ENCODE results near the gene ESR1. TPM values are rescaled to one million over a fixed set of nuclear protein-coding genes. Genes with fewer than 3 reads are reported as not detected.
"Not testable (repeated sequence)": the region's sequence is repeated elsewhere in the genome, so short reads cannot be mapped to it uniquely, and the experiment has no call there.

Gene ESR1
- total RNA-seq, 1 experiment from 2014 or later: not detected

DNA sequence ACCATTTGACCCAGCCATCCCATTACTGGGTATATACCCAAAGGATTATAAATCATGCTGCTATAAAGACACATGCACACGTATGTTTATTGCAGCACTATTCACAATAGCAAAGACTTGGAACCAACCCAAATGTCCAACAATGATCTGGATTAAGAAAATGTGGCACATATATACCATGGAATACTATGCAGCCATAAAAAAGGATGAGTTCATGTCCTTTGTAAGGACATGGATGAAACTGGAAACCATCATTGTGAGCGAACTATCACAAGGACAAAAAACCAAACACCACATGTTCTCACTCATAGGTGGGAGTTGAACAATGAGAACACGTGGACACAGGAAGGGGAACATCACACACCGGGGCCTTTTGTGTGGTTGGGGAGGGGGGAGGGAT, 226.3 kb downstream of the ESR1 start:
- H3K27me3 ChIP-seq (ENCODE audit: insufficient read depth, low read length); H3K9me3 ChIP-seq (ENCODE audit: control insufficient read depth, low read depth, low read length); H3K18ac ChIP-seq (ENCODE audit: insufficient read length, low read depth, low read length); H3K9ac ChIP-seq (ENCODE audit: extremely low read depth, insufficient read length, low read length); H4K91ac ChIP-seq (ENCODE audit: insufficient read length, low read depth, low read length); H3K56ac ChIP-seq (ENCODE audit: insufficient read length, low read depth, low read length); H3T11ph ChIP-seq (ENCODE audit: low read length); H2BK5ac ChIP-seq (ENCODE audit: insufficient read length, low read length); H3K4me3 Mint-ChIP-seq; H2BK15ac ChIP-seq (ENCODE audit: low read depth, low read length); H3K23me2 ChIP-seq (ENCODE audit: insufficient read length, low read depth, low read length, poor library complexity, severe bottlenecking); H2AK5ac ChIP-seq (ENCODE audit: insufficient read length, low read length); H2AFZ ChIP-seq (ENCODE audit: low read length); H3K4me1 Mint-ChIP-seq; H3K27me3 Mint-ChIP-seq (ENCODE audit: low read depth); H4K20me1 ChIP-seq (ENCODE audit: control insufficient read depth, insufficient read depth, insufficient read length); H3K4me1 ChIP-seq (ENCODE audit: insufficient read depth, low read length); H2BK20ac ChIP-seq (ENCODE audit: low read depth, low read length, poor library complexity, severe bottlenecking); H3K14ac ChIP-seq (ENCODE audit: insufficient read depth, low read length); H4K5ac ChIP-seq (ENCODE audit: insufficient read length, low read depth, low read length); H3K79me2 ChIP-seq (ENCODE audit: insufficient read depth, low read length); H3K27ac ChIP-seq (ENCODE audit: insufficient read length, low read depth, low read length); H3K79me1 ChIP-seq (ENCODE audit: insufficient read depth, low read depth, low read length, poor library complexity, severe bottlenecking); H4K8ac ChIP-seq (replicated peaks; ENCODE audit: insufficient read length, low read depth, low read length); H3K36me3 Mint-ChIP-seq (ENCODE audit: insufficient read depth in 1 of 3, low read depth in 3 of 3); DNase-seq; H2BK12ac ChIP-seq (ENCODE audit: insufficient read length, low read depth, low read length); H3K4me2 ChIP-seq (ENCODE audit: insufficient read depth, insufficient read length, low read length); H2BK120ac ChIP-seq (ENCODE audit: low read depth, low read length, poor library complexity, severe bottlenecking); H3K23ac ChIP-seq (ENCODE audit: insufficient read length, low read depth, low read length); H3K4ac ChIP-seq (ENCODE audit: low read depth, low read length); H3K27ac Mint-ChIP-seq: not testable (repeated sequence)
- H3K9me3 Mint-ChIP-seq: peaks cover 12 to 24% of the 10 kb centered on the region in 2 experiments
- WGBS (ENCODE audit: extremely low coverage, insufficient read length, low lambda C conversion rate): no CpG with 5 or more reads among the region's 4 CpGs
